Left renal cortex interstitium (tissue), 4 donors: ENCODE measurements around the gene CELA2A. TPM values are rescaled to one million over a fixed set of nuclear protein-coding genes. Genes with fewer than 3 reads are reported as not detected.
"Not testable (repeated sequence)": the region's sequence is repeated elsewhere in the genome, so short reads cannot be mapped to it uniquely, and the experiment has no call there.

Source experiments
- DNase-seq, 4 donors: peaks; one replicate each; pipeline ENCODE4 v3.0.0-alpha.2; 2013; ENCODE audit warnings: low read depth in 4 of 4, low spot score in 2 of 4, missing footprints in 1 of 4
- polyA plus RNA-seq, 4 donors: library from polyadenylated mRNA; unstranded; fragments of 120-200 nt; gene quantifications; one replicate each; pipeline ENCODE4 v1.2.1, GENCODE V29; 2013; ENCODE audit not compliant: insufficient read length in 4 of 4

CELA2A gene
- polyA plus RNA-seq, 4 donors = 0.35 to 0.68 TPM; not detected in 2

DNA sequence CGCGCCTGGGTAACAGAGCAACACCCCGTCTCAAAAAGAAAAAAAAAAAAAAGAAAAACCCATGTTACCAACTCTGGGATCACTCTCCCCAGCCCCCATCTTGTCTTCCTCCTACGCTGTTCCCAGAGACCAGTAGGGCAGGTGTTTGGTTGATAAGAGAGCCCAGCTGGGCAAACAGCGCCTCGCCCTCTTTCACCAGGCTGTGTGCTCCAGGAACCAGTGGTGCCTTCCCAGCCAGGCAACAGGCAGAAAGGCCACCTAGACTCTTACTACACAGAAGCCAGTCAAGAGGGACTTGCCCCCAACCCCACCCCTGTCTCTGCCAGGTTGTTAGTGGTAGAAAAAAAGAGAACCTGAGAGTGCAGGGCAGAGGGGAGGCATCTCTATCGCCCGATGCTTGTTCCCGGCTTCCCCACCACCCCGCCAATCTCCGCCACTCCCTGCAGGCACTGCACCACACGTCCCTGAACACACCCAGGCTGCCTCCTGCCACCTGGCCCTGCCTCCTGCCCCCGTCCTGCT is 32.3 kb upstream of the CELA2A start:
- DNase-seq = no peak

DNA sequence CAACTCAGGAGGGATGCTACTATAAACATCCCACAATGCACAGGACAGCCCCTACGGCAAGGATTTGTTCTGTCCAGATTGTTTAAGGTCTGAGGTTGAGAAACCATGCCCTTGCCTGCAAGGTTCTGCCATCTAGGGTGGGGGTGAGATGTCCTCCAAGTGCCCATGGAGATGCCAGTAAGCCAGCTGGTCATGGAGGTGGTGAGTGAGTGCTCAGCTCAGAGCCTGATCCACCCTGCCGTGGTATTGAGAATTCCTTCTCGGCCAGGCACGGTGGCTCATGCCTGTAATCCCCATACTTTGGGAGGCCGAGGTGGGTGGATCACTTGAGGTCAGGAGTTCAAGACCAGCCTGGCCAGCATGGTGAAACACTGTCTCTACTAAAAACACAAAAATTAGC is 31.6 kb upstream of the CELA2A start:
- no peak for DNase-seq

DNA sequence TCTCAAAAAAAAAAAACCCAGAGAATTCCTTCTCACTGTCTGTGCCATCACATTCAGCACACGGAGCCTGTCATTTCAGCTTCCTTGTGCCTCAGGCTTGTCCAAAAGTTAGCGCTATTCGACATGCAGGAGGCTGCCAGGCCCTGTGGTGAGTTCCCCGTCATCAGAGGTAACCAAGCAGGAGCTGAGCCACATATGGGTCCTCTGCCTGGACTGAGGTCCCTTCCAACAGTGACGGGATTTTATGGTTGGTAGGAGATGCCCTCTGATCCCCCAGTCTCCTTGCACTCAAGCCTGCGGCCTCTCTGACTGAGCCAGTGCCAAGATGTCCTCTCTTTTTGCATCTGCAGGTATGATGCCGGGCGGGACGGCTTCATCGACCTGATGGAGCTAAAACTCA is 31.0 kb upstream of the CELA2A start:
- DNase-seq = no peak

DNA sequence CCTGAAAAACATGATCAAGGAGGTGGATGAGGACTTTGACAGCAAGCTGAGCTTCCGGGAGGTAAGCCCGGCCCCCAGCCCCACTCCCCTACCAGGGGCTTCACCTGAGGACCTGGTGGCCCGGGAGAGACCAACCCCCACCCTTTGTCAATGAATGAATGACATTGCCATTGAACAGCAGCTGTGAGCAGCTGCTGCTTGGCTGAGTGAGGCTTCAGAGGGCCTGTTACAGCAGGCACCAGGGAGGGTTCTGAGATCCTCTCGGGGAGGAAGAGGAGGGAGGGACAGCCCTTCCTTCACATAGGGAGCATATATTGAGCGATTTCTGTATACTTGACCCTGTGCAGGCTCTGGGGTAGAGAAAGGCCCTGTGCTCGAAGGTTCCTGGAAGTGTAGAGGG is 30.6 kb upstream of the CELA2A start:
- no peak for DNase-seq

DNA sequence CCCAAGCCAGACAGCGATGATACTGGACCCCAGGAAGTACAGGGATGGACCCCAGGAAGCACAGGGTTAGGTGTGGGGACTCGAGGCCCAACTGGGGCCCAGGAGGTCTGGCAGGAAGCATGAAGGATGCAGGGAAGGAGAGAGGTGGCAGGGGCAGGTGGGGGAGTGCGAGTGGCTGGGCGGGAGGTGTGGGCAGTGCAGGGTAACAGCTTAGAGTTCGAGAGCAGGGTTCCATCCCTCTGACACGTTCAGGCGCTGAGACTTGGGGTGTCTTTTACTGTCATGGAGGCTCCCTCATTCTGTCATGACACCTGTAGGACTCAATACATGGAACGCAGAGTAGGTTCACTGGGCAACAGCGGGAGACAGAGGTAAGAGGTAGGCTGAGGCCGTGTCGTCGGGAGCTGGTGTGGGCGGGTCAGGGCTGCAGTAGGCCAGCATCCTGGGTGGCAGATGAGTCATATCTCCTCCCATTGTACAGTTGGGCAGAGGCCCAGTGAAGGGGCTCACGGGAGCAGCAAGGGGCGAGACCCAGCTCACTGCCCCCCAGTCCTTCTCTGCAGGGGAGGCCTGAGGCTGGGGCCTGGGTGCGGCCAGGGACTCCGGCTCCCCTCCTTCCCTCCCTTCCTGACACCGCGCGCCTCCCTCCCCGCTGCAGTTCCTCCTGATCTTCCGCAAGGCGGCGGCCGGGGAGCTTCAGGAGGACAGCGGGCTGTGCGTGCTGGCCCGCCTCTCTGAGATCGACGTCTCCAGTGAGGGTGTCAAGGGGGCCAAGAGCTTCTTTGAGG is 29.8 kb upstream of the CELA2A start:
- no peak for DNase-seq

DNA sequence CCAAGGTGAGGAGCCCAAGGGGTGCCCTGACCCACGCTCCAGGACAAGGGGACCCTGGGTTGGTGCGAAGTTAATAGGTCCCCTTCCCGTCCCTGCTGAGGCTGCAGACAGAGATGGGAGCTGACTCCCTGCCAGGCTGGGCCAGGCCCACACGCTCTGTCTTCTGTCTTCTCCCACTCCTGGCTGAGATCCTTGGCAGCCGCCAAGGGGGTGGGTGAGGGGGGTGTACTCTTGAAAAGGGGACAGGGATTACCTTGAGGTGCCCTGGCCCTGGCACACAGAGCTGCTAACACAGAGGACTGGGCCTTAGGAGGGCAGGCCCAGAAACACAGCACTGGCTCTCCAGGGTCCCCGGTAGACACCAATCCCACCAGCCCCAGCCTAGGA is 29.3 kb upstream of the CELA2A start:
- DNase-seq = no peak

DNA sequence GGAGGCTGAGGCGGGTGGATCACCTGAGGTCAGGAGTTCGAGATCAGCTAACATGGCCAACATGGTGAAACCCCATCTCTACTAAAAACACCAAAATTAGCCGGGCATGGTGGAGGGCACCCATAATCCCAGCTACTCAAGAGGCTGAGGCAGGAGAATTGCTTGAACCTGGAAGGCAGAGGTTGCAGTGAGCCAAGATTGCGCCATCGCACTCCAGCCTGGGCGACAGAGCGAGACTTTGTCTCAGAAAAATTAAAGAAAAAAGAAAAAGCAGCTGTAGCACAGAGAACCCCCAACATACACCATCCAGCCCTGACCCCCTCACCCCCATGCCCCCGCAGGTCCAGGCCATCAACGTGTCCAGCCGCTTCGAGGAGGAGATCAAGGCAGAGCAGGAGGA is 28.3 kb upstream of the CELA2A start:
- DNase-seq = not testable (repeated sequence)

DNA sequence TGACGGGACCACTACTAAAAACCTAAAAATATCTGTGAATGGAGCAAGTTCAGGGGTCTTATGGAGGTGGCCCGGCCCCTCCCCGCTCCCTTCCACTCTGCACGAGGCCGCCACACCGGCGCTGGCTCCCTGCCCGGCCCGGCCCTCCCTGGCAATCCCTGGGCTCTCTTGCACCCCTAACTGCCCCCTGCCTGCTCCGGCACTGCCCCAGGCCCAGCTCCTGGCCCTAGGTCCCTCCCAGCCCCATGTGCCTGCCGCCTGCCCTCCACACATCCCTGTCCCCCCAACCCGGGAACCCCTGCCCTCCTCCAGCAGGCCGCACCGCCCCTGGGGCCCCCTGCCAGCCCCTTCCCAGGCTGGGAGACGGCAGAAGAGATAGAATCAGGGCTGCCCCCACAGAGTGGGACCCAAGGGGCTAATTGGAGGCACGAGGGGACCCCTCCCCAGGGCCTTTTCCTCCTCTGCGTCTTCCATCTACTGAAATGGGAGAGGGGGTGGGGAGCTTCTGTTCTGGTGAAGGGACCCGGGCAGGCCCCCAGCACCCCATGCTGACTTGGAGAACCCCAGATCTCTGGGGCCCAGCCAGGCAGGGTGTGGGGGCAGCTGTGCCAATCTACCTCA is 27.6 kb upstream of the CELA2A start:
- no peak for DNase-seq

DNA sequence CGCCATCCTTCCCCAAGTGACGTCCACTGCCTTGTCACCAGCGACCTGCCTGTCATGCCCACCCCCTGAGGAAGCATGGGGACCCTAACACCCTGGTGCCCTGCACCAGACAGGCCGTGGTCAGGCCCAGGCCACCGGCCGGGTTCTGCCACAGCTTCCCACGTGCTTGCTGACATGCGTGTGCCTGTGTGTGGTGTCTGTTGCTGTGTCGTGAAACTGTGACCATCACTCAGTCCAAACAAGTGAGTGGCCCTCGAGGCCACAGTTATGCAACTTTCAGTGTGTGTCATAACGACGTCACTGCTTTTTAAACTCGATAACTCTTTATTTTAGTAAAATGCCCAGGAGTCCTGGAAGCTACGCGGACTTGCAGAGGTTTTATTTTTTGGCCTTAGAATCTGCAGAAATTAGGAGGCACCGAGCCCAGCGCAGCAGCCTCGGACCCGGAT is 26.8 kb upstream of the CELA2A start:
- no peak for DNase-seq

DNA sequence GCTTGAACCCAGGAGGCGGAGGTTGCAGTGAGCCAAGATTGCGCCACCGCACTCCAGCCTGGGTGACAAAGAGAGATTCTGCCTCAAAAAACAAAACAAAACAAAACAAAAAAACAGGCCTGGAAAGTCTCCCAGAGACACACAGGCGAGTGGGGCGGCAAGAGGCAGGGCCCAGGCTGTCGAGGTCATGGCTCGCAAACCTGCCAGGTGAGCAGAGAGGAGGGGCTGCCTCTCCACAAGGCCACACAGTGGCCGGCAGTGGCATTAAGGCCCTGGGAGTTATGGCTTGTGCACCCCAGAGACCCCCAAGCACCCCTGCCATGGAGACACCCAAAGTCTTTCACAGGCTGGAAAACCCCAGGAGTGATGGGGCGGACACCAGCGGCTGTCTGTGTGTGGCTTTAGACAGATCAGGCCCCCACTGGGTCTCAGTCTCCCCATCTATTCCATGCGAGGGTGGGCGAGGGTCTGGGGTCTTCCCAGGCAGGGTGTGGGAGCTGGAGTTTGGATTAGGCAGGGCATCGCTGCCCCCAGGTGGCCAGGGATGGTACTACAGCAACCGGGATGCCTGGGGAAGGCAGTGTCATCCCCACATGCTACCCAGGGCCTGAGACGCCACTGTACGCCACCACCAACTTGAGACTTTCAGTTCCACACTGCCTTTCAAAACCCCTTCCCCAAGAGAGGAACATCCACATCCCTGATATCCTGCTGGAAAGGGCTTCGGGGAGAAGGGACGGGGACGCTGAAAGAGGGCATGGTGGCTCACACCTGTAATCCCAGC is 25.6 kb upstream of the CELA2A start:
- DNase-seq = no peak

DNA sequence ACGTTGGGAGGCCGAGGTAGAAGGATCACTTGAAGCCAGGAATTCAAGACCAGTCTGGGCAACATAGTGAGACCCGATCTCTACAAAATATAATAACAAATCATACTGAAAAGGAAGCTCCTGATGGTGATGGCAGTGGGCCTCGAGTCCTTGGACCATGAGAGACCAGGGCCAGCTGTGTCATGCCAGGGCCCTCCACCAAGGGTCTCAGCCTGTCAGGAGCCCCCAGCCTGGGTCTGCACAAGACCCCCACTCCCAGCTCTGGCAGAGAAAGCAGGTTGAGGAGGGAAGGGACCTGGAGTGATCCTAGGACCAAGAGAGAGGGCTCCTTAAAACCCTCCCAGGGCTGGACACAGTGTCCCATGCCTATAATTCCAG is 25.0 kb upstream of the CELA2A start:
- DNase-seq = no peak

DNA sequence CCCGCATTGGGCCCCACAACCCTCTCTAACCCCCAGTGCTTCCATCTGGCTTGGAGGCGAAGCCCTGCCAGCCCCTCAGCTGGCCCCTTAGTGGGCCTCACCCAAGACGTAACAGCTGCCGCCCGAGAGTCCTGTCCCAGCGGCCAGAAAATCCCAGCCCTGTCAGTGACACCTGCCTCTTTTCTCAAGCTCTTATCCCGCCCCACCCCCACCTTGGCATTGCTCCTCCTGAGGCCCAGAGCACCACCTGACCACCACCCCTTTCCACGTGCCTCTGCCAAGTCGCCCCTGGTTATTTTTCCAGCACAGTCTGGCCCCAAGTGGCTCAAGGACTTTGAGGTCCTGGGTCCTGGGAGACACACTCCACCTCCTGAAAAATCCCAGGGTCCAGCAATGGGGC is 24.2 kb upstream of the CELA2A start:
- DNase-seq = no peak

DNA sequence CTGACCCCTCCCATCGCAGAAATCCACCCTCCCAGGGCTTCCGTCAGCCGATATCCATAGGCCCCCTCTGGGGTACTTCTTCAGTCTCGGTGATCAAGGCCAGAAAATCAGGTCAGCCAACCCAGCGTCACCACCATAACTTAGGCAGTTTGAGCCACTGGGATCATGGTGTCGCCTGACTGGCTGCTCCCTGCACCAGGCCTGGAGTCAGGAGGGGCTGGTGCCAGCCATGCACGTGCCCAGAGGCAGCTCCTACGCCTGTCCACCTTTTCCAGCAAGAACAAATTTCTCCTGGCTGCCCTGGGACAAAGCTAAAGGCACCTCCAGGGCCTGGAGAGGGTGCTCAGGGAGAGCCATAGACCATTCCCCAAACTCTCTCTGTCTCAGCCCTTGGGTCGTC is 23.1 kb upstream of the CELA2A start:
- no peak for DNase-seq

DNA sequence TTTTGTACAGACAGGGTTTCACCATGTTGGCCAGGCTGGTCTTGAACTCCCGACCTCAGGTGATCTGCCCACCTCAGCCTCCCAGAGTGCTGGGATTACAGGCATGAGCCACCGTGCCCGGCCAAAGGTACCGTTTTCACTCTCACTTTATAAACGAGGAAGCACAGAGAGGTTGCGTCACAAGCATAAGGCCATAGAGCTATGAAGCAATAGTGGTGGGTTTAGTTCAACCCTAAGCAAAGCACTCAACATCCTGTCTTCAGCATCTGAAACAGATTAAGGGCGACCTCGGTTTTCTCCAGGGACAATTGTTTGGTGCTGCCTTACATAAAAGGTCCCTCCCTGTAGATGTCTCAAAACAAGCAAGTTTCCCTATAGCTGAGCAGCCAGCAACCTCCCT is 21.8 kb upstream of the CELA2A start:
- DNase-seq = not testable (repeated sequence)

DNA sequence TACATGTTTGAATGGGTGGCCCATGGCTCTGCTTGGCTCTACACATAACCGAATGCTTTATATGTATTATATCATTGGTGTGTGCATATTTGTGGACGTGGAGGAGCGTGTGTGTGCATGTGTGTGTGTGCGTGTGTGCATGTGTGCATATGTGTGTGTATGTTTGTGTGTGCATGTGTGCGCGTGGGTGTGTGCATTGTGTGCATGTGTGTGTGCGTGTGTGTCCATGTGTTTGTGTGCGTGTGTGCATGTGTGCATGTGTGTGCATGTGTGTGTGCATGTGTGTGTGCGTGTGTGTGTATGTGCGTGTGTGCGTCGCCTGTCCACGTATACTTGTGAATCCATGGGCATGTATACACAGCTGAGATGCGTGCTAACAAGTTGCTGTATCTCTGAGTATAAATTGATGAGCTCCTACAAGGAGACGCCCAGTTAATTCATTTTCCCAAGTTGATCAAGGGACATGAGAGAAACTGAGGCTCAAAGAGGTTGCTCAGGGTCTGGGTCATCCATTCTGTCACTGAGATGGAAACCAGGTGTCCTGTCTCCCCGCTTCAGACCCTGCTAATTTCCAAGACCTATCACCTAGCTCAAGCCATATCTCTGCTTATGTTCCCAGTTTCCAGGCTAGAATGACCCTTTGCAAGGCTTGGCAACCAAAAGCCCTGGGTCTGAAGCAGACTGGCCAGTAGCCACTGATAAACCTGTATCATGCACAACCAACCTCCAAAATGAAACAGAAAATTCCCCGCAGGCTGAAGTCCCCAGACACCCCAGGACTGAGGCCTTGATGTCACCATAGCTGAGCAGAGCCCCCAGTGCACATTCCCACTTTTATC is 21.1 kb upstream of the CELA2A start:
- no peak for DNase-seq

DNA sequence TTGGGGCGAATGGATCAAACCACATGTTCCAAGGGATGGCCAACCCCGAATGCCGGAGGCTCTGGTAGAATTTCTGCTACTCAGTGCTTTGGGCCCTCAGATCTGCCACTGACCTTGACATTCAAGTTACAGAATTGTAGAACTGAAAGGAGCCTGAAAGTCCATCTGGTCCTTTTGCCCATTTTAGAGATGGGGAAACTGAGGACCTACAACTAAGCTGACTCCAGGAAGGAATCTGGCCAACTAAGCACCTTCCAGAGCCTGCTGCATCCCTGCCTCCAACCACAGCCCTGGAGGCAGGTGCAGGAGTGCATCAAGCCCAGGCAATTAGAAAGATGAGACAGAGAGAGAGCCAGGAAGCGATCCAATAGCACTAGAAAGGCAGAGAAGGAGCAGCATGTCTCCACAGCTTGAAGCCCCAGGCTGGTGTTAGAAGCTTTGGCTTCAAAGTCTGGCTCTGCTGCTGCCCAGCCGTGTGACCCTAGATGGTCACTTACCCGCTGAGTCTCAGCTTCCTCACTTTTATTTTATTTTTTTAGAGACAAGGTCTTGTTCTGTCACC is 19.6 kb upstream of the CELA2A start:
- DNase-seq = no peak

DNA sequence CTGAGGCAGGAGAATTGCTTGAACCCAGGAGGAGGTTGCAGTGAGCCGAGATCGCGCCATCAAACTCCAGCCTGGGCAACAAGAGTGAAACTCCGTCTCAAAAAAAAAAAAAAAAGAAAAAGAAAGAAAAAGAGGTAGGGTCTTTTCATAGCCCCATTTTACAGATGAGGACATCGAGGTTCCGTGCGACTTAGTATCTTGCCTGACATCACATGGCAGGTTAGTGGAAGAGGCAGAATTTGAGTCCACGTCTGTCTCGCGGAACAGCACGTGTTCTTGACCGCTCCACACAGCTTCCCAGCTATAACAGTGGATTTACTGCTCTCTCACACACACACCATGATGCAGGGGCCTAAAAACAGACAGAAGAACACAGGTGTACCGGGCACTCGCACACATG is 17.2 kb upstream of the CELA2A start:
- no peak for DNase-seq

DNA sequence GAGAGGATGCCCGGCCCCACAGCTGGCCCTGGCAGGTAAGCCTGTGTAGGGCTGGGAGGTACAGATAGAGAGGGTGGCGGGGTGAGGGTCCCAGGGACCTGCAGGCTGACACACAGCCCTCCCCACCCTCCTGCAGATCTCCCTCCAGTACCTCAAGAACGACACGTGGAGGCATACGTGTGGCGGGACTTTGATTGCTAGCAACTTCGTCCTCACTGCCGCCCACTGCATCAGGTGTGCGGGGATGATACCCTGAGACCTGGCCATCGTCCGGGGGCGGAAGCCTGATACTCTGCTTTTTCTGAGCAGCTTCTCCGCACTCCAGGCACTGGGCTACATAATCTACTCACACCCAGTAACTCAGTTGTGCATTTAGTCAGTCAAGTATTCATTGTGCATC is 16.2 kb upstream of the CELA2A start:
- no peak for DNase-seq

DNA sequence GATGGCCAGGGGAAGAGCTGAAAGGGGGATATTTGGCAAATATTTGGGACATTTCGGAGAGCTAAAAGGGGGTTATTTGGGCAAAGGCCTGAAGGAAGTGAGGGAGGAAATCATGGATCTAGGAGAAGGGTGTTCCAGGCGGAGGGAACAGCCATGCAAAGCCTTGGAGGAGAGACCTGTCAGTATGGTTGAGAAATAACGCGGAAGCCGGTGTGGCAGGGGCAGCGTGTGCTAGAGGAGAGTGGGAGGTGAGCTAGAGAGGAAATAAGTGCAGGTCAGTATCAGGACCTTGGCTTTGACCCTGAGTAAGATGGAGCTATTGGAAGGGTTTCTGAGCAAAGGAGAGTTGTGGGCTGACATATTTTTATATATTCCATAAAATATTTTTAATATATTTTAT is 15.3 kb upstream of the CELA2A start:
- no peak for DNase-seq

DNA sequence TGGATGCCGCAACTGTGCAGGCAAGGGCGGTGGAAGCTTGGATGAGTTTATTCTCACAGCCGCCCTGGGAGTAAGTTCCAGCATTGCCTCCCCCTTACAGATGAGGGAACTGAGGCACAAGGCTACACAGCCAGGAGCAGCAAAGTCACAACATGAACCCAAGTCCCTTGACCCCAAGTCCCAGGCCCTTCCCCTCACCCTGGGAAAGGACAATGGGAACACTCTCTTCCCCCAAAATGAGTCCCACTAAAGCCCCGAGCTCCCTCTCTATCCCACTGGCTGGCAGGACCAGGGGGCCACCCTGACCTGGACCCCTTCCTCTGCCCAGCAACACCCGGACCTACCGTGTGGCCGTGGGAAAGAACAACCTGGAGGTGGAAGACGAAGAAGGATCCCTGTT is 14.4 kb upstream of the CELA2A start:
- DNase-seq = no peak
